A172 (cell line): ENCODE data around the gene MAD2L1. TPM values are rescaled to one million over a fixed set of nuclear protein-coding genes. Genes with fewer than 3 reads are reported as not detected.
"Not testable (repeated sequence)": the region's sequence is repeated elsewhere in the genome, so short reads cannot be mapped to it uniquely, and the experiment has no call there.

Experiments
- DNase-seq: peaks from one replicate; pipeline ENCODE4 v3.0.0-alpha.2; 2015; ENCODE audit warnings: low spot score
- total RNA-seq: library from RNA; depleted of rRNA; stranded (reverse); fragments of >200 nt; shearing (Covaris generic); gene quantifications from 2 replicates; pipeline ENCODE4 v1.2.3, GENCODE V29; 2014; rRNA removed

The MAD2L1 gene
- total RNA-seq = 101 and 118 TPM in 2 replicates

GRCh38 chr4:120066517-120067340 is at the start of gene MAD2L1:
Gene MAD2L1 (minus strand): TSS chr4:120066848. CDS start chr4:120066734, 114 bp downstream.
- peak; percentile 96 for DNase-seq

GRCh38 chr4:120111745-120112144 is 45.1 kb upstream of the MAD2L1 start:
- no peak for DNase-seq

GRCh38 chr4:120109406-120109805 is 42.8 kb upstream of the MAD2L1 start:
- no peak for DNase-seq

GRCh38 chr4:120105472-120105871 is 38.8 kb upstream of the MAD2L1 start:
- no peak for DNase-seq

- no peak for DNase-seq
Measured at GRCh38 chr4:120096508-120097297, 30.1 kb upstream of the MAD2L1 start.

GRCh38 chr4:120088507-120088906 is 21.9 kb upstream of the MAD2L1 start:
- DNase-seq = no peak

GRCh38 chr4:120088066-120088465 is 21.4 kb upstream of the MAD2L1 start:
- DNase-seq = not testable (repeated sequence)

GRCh38 chr4:120085705-120086104 is 19.1 kb upstream of the MAD2L1 start:
- no peak for DNase-seq

GRCh38 chr4:120084327-120084726 is 17.7 kb upstream of the MAD2L1 start:
- DNase-seq = no peak

- no peak for DNase-seq
Measured at GRCh38 chr4:120083152-120083551, 16.5 kb upstream of the MAD2L1 start.

- DNase-seq = no peak
Measured at GRCh38 chr4:120082251-120082650, 15.6 kb upstream of the MAD2L1 start.

GRCh38 chr4:120081726-120082125 is 15.1 kb upstream of the MAD2L1 start:
- no peak for DNase-seq

GRCh38 chr4:120080533-120080932 is 13.9 kb upstream of the MAD2L1 start:
- no peak for DNase-seq

GRCh38 chr4:120079839-120080520 is 13.3 kb upstream of the MAD2L1 start:
- DNase-seq = no peak

- no peak for DNase-seq
Measured at GRCh38 chr4:120078216-120078615, 11.6 kb upstream of the MAD2L1 start.

GRCh38 chr4:120071192-120071795 is 4.6 kb upstream of the MAD2L1 start:
- DNase-seq = peak; percentile 45

GRCh38 chr4:120070196-120070595 is 3.5 kb upstream of the MAD2L1 start:
- DNase-seq = no peak

GRCh38 chr4:120065974-120066516 is 603 bp downstream of the MAD2L1 start:
- DNase-seq = peak; percentile 18

- no peak for DNase-seq
Measured at GRCh38 chr4:120064887-120065286, 1.8 kb downstream of the MAD2L1 start.

- not testable (repeated sequence) for DNase-seq
Measured at GRCh38 chr4:120063711-120064110, 2.9 kb downstream of the MAD2L1 start.

- DNase-seq = no peak
Measured at GRCh38 chr4:120062663-120063195, 3.9 kb downstream of the MAD2L1 start.
